GM18870 (cell line): ENCODE data around the gene LRRC75B.
"Not testable (repeated sequence)": the region's sequence is repeated elsewhere in the genome, so short reads cannot be mapped to it uniquely, and the experiment has no call there.

Experiments
- ATAC-seq: cut with Tn5 transposase; IDR thresholded peaks from one replicate; pipeline ENCODE4 v1.9.1; 2021; ENCODE audit warnings: moderate library complexity; ENCODE audit not compliant: unreplicated experiment

The LRRC75B gene

GRCh38 chr22:24592851-24593558 lies at the start of gene LRRC75B:
LRRC75B (minus strand) TSS chr22:24593073; CDS start chr22:24593039, 34 bp downstream.
- ATAC-seq = no peak

- ATAC-seq = not testable (repeated sequence)
Observed at GRCh38 chr22:24642307-24642706, 49.4 kb upstream of the LRRC75B start.

DNA sequence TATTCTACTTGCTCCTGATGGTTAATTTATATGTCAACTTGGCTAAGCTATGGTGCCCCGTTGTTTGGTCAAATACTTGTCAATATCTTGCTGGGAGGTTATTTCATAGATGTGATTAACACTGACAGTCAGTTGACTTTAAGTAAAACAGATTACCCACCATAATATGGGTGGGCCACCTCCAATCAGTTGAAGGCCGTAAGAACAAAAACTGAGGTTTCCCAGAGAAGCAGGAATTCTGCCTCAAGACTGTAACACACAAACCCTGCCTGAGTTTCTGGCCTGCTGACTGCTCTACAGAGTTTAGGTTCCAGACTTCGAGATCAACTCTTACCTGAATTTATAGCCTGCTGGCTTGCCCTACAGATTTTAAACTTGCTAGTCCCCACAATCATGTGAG lies 43.6 kb upstream of the LRRC75B start:
- not testable (repeated sequence) for ATAC-seq

DNA sequence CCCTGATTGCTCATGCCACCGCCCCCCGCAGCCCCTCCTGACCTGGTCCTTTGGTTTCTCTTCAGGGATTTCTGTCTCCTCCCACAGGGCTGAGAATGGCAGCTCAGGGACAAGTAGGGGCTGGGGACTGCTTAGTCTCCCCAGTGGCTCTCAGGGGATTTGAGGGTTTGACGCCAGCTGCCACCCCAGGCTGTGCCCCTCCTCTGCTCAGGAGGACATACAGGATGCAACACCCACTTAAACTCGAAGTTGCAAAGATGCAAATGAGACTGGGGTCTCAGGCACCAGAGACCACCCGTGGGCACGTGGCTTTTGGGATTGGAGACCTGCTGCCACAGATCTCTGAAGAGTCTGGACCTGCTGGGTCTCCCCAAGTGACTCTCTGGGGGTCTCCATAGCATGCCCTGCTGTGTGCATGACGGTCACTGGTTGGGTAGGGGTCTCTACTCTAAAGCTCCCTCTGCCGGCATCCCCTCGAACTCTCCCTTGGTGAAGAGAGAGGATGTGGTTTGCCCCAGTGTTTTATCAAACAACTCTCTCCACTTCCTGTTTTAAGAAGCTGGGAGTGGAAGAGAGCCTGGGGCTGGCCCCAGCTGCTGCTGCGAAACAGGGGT lies 42.0 kb upstream of the LRRC75B start:
- not testable (repeated sequence) for ATAC-seq

- ATAC-seq = not testable (repeated sequence)
Observed at GRCh38 chr22:24633231-24634023, 40.6 kb upstream of the LRRC75B start.

DNA sequence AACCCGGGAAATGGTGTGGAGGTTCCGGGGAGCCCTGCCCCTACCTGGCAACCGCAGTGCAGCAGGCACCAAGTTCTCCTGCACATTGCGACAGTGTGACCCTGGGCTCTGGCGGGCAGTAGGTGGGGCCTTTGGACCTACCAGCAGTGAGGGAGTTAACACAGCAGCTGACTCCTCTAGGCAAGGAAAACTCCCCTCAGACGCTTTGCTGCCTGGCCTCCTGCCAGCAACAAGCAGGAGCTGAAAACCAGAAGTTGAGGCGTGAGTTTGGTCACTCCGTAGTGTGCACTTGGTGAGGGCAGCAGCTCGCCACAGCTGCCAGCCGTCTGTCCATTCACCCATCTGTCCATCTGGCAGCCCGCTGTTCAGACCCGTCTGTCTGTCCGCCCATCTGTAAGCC lies 39.8 kb upstream of the LRRC75B start:
- not testable (repeated sequence) for ATAC-seq

- ATAC-seq = not testable (repeated sequence)
Observed at GRCh38 chr22:24631430-24632122, 38.7 kb upstream of the LRRC75B start.

- not testable (repeated sequence) for ATAC-seq
Observed at GRCh38 chr22:24630812-24631427, 38.0 kb upstream of the LRRC75B start.

- not testable (repeated sequence) for ATAC-seq
Observed at GRCh38 chr22:24629069-24629468, 36.2 kb upstream of the LRRC75B start.

DNA sequence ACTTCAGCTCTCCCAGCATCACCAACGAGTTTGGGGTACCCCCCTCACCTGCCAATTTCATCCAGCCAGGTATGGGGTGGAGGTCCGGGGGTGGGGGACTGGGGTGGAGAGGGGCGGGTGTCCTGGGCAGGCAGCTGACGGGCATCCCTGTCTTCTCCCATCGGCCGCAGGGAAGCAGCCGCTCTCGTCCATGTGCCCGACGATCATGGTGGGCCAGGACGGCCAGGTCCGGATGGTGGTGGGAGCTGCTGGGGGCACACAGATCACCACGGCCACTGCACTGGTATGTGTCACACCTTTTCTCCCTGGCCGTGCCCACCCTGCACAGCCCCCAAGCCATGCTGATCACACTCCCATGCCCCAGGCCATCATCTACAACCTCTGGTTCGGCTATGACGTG lies 35.0 kb upstream of the LRRC75B start:
- ATAC-seq = not testable (repeated sequence)

- not testable (repeated sequence) for ATAC-seq
Observed at GRCh38 chr22:24622596-24622995, 29.7 kb upstream of the LRRC75B start.

DNA sequence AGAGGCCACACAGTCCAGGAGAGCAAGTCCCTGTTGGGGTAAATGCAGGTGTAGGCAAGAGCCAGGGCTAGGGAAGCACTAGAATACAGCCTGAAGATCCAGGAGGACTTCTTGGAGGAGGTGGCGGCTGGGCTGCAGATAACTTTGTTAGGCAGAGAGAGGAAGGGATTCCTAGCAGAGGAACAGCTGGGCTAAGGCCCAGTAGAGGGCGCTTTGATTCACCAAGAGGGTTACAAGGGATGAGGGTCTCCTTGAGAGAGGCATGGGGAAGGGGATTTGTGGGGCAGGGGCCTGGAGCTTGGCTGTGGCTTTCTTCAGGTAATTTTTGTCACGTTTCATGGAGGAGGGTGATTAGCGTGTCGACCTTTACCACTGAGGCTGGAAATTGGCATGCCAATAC lies 28.4 kb upstream of the LRRC75B start:
- not testable (repeated sequence) for ATAC-seq

GRCh38 chr22:24614794-24615193 lies 21.9 kb upstream of the LRRC75B start:
- ATAC-seq = not testable (repeated sequence)

- ATAC-seq = not testable (repeated sequence)
Observed at GRCh38 chr22:24609888-24610287, 17.0 kb upstream of the LRRC75B start.

GRCh38 chr22:24608327-24608726 lies 15.5 kb upstream of the LRRC75B start:
- ATAC-seq = not testable (repeated sequence)

DNA sequence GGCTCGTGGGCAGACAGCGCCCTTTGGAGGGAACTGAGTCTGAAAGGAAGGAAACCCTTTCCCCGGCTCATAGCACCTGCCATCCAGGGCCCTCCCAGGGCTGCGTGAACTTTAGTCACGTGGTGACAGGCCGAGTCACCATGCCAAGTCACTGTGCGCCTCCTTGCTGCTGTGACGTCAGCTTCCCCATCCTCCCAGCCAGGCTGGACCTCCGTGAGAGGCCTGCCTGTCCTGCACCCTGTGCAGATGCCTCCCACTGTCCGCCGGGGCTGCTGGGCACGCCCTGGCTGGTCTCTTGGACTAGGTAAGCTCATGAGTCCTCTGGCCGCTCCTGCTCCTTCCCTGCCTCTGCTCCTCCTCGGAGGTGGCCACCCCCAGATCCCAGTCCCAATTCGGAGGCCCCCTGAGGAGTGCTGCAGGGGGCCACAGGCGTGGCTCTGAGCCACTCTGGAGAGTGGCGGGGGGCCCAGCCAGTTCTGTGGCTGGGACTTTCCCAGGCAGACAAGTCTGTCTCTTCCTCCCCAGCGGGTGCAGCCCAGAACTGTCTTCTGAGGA lies 14.6 kb upstream of the LRRC75B start:
- not testable (repeated sequence) for ATAC-seq

DNA sequence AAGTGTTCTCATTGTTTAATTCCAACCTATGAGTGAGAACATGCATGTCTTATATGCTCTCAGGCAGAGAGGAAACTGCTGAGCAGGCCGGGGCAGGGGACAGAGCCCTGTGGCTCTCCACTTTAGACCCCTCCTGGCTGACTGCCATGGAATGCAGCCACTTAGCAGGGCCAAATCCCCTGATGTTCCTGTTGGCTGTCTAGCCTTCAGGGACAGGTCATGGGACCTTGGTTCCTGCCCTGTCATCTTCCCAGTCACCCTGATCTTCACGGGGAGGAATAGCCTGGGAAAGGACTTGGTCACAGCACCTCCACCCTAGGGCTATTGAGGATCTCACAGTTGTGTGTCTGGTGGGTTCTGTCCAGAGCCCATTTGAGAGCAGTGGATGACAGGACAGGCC lies 13.5 kb upstream of the LRRC75B start:
- not testable (repeated sequence) for ATAC-seq

- not testable (repeated sequence) for ATAC-seq
Observed at GRCh38 chr22:24603770-24604629, 11.1 kb upstream of the LRRC75B start.
